Suprapubic skin (tissue), 3 donors: Measurements from ENCODE around the gene HSPB8.

Experiments
- POLR2AphosphoS5 ChIP-seq, 3 donors: sonication (generic); formaldehyde crosslinking; IDR thresholded peaks; one replicate each; pipeline ENCODE4 v1.6.1; 2017; ENCODE audit warnings: antibody characterized with exemption in 3 of 3
- TF ChIP-seq, protein P1 (sequence below), 2 donors: fragments of 200-600 bp in 1 of 2; fragments of 450-650 bp in 1 of 2; sonication (generic) in 1 of 2; IDR thresholded peaks; one replicate each; pipeline ENCODE4 v1.5.1; 2016 to 2019; ENCODE audit warnings: antibody characterized with exemption in 2 of 2, mild to moderate bottlenecking in 1 of 2, moderate library complexity in 1 of 2

DNA sequence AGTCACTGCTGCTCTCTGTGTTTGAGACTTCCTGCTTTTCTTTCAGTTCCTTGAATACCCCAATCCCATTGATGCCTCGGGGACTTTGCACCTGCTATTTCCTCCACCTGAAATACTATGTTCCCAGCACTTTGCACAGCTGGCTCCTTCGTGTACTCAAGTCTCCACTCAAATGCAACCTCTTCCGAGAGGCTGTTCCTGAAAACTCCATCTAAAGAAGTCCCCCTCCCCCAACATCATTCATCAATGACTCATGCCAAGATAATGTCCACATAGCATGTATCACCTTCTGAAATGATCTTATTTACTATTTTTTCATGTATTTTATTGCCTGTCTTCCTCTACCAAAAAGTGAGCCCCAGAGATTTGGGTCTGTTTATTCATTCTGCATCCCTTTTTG, 48.6 kb downstream of the HSPB8 start:
- TF ChIP-seq, protein P1, sequence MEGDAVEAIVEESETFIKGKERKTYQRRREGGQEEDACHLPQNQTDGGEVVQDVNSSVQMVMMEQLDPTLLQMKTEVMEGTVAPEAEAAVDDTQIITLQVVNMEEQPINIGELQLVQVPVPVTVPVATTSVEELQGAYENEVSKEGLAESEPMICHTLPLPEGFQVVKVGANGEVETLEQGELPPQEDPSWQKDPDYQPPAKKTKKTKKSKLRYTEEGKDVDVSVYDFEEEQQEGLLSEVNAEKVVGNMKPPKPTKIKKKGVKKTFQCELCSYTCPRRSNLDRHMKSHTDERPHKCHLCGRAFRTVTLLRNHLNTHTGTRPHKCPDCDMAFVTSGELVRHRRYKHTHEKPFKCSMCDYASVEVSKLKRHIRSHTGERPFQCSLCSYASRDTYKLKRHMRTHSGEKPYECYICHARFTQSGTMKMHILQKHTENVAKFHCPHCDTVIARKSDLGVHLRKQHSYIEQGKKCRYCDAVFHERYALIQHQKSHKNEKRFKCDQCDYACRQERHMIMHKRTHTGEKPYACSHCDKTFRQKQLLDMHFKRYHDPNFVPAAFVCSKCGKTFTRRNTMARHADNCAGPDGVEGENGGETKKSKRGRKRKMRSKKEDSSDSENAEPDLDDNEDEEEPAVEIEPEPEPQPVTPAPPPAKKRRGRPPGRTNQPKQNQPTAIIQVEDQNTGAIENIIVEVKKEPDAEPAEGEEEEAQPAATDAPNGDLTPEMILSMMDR (IDR thresholded peaks at IDR 0.05) = no peak
- no peak for TF ChIP-seq POLR2AphosphoS5 (IDR thresholded peaks at IDR 0.05)
